Smooth muscle cell of the brain vasculature (primary cell): Measurements from ENCODE around the gene SPPL2B.
"Not testable (repeated sequence)": the region's sequence is repeated elsewhere in the genome, so short reads cannot be mapped to it uniquely, and the experiment has no call there.

ENCODE experiments used
- DNase-seq: peaks from one replicate; pipeline ENCODE4 v3.0.0-alpha.2; 2012; ENCODE audit warnings: low read depth, low spot score

The SPPL2B gene

DNA sequence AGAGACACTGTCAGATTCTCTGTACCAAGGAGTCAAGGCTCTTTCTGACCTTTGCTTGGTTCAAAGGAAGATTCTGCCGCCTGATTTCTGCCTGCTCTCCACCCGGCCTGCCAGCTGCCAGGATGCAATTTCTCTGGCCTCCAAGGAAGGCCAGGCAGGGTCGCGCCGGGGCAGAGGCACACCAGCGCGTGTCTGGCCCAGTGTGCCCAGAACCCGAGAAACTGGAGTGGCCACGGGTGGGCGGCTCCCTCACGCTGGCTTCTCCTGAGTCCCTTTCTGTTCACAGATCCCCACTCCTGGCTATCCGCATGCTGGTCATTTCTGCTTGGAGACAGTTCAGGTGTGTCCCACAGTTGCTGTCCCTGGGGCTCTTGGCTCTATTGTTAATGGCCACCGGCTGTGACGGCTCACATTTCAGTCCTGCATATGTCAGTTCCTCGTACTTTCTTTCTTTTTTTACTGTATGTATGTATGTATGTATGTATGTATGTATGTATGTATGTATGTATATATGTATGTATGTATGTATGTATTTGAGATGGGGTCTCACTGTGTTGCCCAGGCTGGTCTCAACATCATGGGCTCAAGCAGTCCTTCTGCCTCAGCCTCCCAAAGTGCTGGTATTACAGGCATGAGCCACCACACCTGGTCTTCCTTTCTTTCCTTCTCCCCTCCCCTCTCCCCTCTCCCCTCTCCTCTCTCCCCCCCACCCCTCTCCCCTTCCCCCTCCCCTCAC lies 48.5 kb downstream of the SPPL2B start:
- no peak for DNase-seq

- DNase-seq: no peak
Observed at GRCh38 chr19:2380567-2380966, 52.1 kb downstream of the SPPL2B start.

DNA sequence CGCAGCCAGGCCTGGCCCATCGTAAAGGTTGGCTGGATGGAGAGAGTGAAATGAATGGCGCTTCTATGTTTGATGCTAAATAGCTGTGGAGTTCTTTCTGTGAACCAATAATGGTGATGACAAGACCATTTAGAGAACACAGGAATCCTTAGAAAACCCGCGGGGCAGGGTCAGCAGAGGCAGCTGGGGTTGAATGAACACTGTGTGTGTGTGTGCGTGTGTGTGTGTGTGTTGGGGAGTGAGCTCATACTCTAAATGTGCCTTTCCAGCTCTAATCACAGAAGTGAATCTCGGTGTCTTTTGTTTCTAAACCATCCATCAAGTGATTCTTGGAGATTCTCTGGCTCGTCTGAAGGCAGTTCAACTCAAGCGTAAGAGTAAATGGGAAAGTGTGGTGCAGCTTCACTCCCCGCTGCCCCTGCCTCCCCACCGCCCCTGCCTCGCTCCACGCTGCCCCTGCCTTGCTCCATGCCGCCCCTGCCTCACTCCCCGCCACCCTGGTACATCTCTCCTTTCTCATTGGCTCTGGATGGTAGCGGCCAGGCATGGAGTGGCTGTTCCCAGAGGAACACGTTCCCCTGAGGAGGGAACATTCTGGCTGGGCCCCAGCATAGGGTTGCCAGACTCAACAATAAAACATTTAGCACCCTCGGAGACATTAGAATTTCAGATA lies 52.8 kb downstream of the SPPL2B start:
- no peak for DNase-seq

DNA sequence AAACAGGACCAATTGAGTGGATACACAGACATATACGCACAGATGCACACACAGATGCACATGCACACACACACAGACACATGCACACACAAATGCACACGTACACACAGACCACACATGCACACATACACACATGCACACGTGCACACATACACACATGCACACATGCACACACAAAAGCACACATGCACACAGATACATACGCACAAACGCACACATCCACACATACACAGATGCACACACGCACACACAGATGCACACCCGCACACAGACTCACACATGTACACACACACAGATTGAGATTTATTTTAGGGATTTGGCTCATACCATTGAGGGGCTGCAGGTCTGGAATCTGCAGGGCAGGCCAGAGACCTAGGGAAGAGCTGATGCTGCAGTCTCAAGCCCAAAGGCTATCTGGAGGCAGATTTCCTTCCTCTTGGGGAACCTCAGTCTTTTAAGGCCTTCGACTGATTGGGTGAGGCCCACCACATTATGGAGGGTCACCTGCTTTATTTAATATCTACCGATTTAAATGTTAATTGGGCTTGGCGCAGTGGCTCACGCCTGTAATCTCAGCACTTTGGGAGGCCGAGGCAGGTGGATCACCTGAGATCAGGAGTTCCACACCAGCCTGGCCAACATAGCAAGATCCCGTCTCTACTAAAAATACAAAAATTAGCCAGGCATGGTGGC lies 54.2 kb downstream of the SPPL2B start:
- no peak for DNase-seq

- peak; percentile 17 for DNase-seq
Observed at GRCh38 chr19:2385053-2385721, 56.7 kb downstream of the SPPL2B start.

DNA sequence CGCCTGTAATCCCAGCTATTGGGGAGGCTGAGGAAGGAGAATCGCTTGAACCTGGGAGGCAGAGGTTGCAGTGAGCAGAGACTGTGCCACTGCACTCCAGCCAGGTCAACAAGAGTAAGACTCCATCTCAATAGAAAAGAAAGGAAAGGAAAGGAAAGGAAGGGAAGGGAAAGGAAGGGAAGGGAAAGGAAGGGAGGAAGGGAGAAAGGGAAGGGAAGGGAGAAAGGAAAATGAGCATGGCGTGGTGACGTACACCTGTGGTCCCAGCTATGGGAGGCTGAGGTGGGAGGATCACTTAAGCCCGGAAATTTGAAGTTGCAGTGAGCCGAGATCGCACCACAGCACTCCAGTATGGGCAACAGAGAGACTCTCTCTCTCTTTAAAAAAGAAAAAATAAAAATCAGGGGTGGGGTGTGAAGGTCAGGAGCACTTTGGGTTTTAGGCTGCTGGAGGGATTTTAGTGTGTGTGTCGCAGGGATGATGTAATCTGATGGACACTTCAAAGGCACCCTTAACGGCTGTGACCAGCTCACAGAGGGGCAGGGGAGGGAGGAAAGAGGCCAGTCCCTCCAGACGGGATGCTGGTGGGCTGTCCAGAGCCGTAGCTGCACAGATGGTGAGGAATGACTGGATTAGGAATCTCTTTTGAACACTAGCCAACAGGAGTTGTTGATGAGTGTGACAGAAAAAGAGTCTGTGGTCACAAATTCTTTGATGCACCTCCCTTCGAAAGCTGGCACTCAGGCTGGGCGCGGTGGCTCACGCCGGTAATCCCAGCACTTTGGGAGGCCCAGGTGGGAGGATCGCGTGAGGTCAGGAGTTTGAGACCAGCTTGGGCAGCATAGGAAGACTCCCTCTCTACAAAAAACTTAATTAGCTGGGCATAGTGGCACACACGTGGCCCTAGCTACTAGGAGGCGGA lies 59.1 kb downstream of the SPPL2B start:
- no peak for DNase-seq

DNA sequence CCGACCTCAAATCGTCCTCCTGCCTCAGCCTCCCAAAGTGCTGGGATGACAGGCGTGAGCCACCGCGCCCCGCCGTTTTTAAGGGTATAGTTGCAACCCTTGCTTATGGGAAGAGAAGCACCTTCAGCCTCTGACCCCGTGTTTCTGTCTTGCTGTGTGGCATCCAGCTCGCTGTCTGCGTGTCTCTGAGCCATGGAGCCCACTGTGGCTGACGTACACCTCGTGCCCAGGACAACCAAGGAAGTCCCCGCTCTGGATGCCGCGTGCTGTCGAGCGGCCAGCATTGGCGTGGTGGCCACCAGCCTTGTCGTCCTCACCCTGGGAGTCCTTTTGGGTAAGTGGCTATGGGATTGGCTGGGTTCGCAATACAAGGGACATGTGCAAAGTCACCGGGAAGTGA lies 61.1 kb downstream of the SPPL2B start:
- DNase-seq: no peak

GRCh38 chr19:2391118-2391725 lies 62.7 kb downstream of the SPPL2B start:
- peak; percentile 31 for DNase-seq

DNA sequence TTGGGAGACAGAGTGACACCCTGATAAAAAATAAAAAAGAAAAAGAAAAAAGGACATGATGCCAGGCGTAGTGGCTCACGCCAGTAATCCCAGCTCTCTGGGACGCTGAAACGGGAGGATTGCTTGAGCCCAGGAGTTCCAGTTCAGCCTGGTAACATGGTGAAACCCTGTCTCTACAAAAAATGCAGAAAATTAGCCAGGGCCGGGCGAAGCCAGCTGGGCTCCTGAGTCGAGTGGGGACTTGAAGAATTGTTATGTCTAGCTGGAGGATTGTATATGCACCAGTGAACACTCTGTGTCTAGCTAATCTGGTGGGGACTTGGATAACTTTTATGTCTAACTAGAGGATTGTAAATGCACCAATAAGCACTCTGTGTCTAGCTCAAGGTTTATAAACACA lies 63.9 kb downstream of the SPPL2B start:
- no peak for DNase-seq

- DNase-seq: not testable (repeated sequence)
Observed at GRCh38 chr19:2392899-2393298, 64.4 kb downstream of the SPPL2B start.

GRCh38 chr19:2394054-2394441 lies 65.6 kb downstream of the SPPL2B start:
- DNase-seq: no peak

GRCh38 chr19:2394442-2395292 lies 66.2 kb downstream of the SPPL2B start:
- no peak for DNase-seq

DNA sequence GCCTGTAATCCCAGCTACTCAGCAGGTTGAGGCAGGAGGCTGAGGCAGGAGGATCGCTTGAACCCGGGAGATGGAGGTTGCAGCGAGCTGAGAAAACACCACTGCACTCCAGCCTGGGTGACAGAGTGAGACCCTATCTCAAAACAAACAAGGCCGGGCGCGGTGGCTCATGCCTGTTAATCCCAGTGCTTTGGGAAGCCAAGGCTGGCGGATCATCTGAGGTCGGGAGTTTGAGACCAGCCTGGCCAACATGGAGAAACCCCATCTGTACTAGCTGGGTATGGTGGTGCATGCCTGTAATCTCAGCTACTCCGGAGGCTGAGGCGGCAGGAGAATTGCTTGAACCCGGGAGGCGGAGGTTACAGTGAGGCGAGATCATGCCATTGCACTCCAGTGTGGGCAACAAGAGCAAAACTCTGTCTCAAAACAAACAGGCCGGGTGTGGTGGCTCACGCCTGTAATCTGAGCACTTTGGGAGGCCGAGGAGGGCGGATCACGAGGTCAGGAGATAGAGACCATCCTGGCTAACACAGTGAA lies 66.9 kb downstream of the SPPL2B start:
- DNase-seq: not testable (repeated sequence)

- not testable (repeated sequence) for DNase-seq
Observed at GRCh38 chr19:2397173-2397572, 68.7 kb downstream of the SPPL2B start.

DNA sequence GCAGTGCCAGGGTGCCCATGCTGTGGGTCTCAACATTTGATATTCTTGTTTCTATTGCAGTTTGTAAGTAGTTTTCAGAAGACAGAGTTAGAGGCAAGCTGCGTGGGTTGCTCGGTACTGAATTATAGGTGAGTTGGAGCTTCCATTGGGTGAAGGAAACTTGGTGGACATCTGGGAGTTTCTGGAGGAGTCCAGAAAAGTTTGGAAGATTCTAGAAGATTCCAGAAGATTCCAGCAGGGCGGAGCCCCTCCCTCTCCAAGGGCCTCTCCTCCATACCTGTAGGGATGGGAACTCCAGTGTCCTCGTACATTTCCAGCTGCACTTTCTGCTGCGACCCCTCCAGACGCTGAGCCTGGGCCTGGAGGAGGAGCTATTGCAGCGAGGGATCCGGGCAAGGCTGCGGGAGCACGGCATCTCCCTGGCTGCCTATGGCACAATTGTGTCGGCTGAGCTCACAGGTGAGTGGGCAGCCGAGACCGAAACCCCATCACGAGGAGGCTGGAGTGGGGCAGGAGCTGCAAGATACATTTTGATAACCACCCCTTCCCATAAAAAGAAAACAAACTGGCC lies 70.3 kb downstream of the SPPL2B start:
- DNase-seq: no peak

GRCh38 chr19:2399582-2399981 lies 71.1 kb downstream of the SPPL2B start:
- no peak for DNase-seq
